Fibroblast of lung (primary cell): Measurements from ENCODE around the gene RPL22. TPM values are rescaled to one million over a fixed set of nuclear protein-coding genes. Genes with fewer than 3 reads are reported as not detected.

Experiments used
- DNase-seq, 2 donors: peaks; one replicate each; pipeline versions ENCODE4 v3.0.0 to v3.0.0-alpha.2; 2010; ENCODE audit warnings: low read depth in 2 of 2
- H2AFZ ChIP-seq: 2 replicates; pipeline ENCODE4 v1.5.1; 2012; ENCODE audit warnings: low read length, control low read depth, inconsistent platforms
- H3K27ac ChIP-seq: 2 replicates; pipeline ENCODE4 v1.5.1; 2011; ENCODE audit warnings: low read length, control low read depth; ENCODE audit not compliant: insufficient read depth
- H3K27me3 ChIP-seq: 2 replicates; pipeline ENCODE4 v1.5.1; 2011; ENCODE audit warnings: mild to moderate bottlenecking, low read length; ENCODE audit not compliant: control insufficient read depth, insufficient read depth
- H3K36me3 ChIP-seq: 2 replicates; pipeline ENCODE4 v1.5.1; 2011; ENCODE audit warnings: low read length; ENCODE audit not compliant: control insufficient read depth, insufficient read depth
- H3K4me1 ChIP-seq: 2 replicates; pipeline ENCODE4 v1.5.1; 2011; ENCODE audit warnings: low read length; ENCODE audit not compliant: control insufficient read depth, insufficient read depth; ENCODE audit errors: extremely low read depth
- H3K4me2 ChIP-seq: 2 replicates; pipeline ENCODE4 v1.5.1; 2011; ENCODE audit warnings: low read length, control low read depth; ENCODE audit not compliant: insufficient read depth; ENCODE audit errors: extremely low read depth
- H3K4me3 ChIP-seq, 4 experiments: fragments of 200-600 bp in 1 of 4; sonication (generic) in 1 of 4; replicated peaks in 1 of 4; 2 replicates each; pipeline ENCODE4 v1.5.1; 2011 to 2016; ENCODE audit warnings: low read length in 4 of 4, low read depth in 3 of 4, mild to moderate bottlenecking in 3 of 4, control low read depth in 2 of 4, inconsistent platforms in 1 of 4, mixed read lengths in 1 of 4; ENCODE audit not compliant: insufficient read depth in 1 of 4; ENCODE audit errors: control extremely low read depth in 1 of 4
- H3K79me2 ChIP-seq: 2 replicates; pipeline ENCODE4 v1.5.1; 2012; ENCODE audit warnings: mild to moderate bottlenecking, low read length, inconsistent platforms; ENCODE audit not compliant: control insufficient read depth, insufficient read depth
- H3K9ac ChIP-seq: 2 replicates; pipeline ENCODE4 v1.5.1; 2011; ENCODE audit warnings: mild to moderate bottlenecking, low read length, control low read depth; ENCODE audit not compliant: insufficient read depth
- H3K9me3 ChIP-seq: 2 replicates; pipeline ENCODE4 v1.5.1; 2012; ENCODE audit warnings: low read depth, low read length; ENCODE audit not compliant: control insufficient read depth, insufficient read depth
- H4K20me1 ChIP-seq: 2 replicates; pipeline ENCODE4 v1.5.1; 2011; ENCODE audit warnings: low read length; ENCODE audit not compliant: control insufficient read depth, insufficient read depth; ENCODE audit errors: extremely low read depth
- CTCF ChIP-seq, 2 donors: IDR thresholded peaks in 1 of 2; conservative IDR thresholded peaks in 1 of 2; 1 replicate in 1 of 2; 2 replicates in 1 of 2; pipeline ENCODE4 v1.5.1; 2011 to 2012; ENCODE audit warnings: low read length in 2 of 2, control low read depth in 1 of 2, inconsistent platforms in 1 of 2, low read depth in 1 of 2, mild to moderate bottlenecking in 1 of 2
- EZH2 ChIP-seq: IDR thresholded peaks from 2 replicates; pipeline ENCODE4 v1.5.1; 2012; ENCODE audit warnings: low read length, control low read depth, mild to moderate bottlenecking; ENCODE audit errors: missing control alignments
- polyA plus RNA-seq, 2 donors: library from polyadenylated mRNA; depleted of rRNA in 1 of 2; stranded (reverse) in 1 of 2; unstranded in 1 of 2; fragments of >200 nt; gene quantifications; 2 replicates each; pipeline ENCODE4 v1.2.1, GENCODE V29; 2011 to 2012; ENCODE audit warnings: missing spikeins in 1 of 2
- total RNA-seq: library from RNA; depleted of rRNA; stranded (reverse); fragments of >200 nt; gene quantifications from 2 replicates; pipeline ENCODE4 v1.2.1, GENCODE V29; 2014

RPL22 gene
- total and polyA plus RNA-seq, 2 donors (not counting 1 experiment from before 2014, with no cell fraction given): 159 to 369 TPM

GRCh38 chr1:6225651-6226050 lies 26.3 kb upstream of the RPL22 start:
- Histone ChIP-seq H3K27ac (no peak overlapping the region), H3K9me3 (no peaks in the 10 kb centered on the region), H2AFZ (no peak overlapping the region), H3K79me2 (no peaks in the 10 kb centered on the region), H3K4me1 (peaks cover 2% of the 10 kb centered on the region), H3K4me3 (no peak overlapping the region), H3K9ac (no peak overlapping the region), H3K36me3 (peaks cover 11% of the 10 kb centered on the region), H3K27me3 (no peaks in the 10 kb centered on the region), H4K20me1 (no peaks in the 10 kb centered on the region), H3K4me2 (no peak overlapping the region)
- TF ChIP-seq EZH2: no peak
- TF ChIP-seq CTCF (conservative IDR thresholded peaks at IDR 0.05 in 1 of 2, IDR thresholded peaks at IDR 0.05 in 1 of 2; ENCODE audit: low read depth in 1 of 2, low read length in 2 of 2): no peak
- DNase-seq: no peak

GRCh38 chr1:6224718-6225117 lies 25.3 kb upstream of the RPL22 start:
- Histone ChIP-seq H3K9ac (no peak overlapping the region), H3K79me2 (no peaks in the 10 kb centered on the region), H3K4me3 (no peak overlapping the region), H3K9me3 (no peaks in the 10 kb centered on the region), H4K20me1 (no peaks in the 10 kb centered on the region), H3K27me3 (no peaks in the 10 kb centered on the region), H3K4me1 (peaks cover 2% of the 10 kb centered on the region), H3K36me3 (peaks cover 11% of the 10 kb centered on the region), H3K4me2 (no peak overlapping the region), H2AFZ (no peak overlapping the region), H3K27ac (no peak overlapping the region)
- TF ChIP-seq CTCF (conservative IDR thresholded peaks at IDR 0.05 in 1 of 2, IDR thresholded peaks at IDR 0.05 in 1 of 2; ENCODE audit: low read depth in 1 of 2, low read length in 2 of 2): no peak
- no peak for TF ChIP-seq EZH2
- no peak for DNase-seq

DNA sequence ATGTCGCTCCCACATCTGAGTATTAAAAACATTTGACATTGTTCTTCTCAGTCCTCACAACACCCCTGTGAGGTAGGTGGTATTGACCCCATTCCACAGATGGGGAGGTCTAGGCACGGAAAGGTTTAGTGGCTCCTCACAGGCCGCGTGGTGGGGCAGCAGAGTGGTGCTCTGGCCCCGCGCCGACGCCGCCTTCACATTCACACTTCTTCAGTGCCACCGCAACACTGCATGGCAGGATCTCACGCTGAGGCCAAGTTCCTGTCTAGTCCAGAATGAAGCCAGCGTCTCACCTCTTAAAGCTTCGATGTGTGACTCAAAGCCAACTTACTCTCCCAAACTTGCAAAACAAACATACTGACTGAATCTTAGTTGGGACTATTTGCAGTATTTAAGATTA lies 24.2 kb upstream of the RPL22 start:
- no peak for DNase-seq
- Histone ChIP-seq H3K4me1 (peaks cover 2% of the 10 kb centered on the region), H3K79me2 (no peaks in the 10 kb centered on the region), H3K9ac (no peak overlapping the region), H3K36me3 (peaks cover 11% of the 10 kb centered on the region), H3K27me3 (no peaks in the 10 kb centered on the region), H2AFZ (no peak overlapping the region), H3K4me3 (no peak overlapping the region), H3K4me2 (no peak overlapping the region), H4K20me1 (no peaks in the 10 kb centered on the region), H3K27ac (no peak overlapping the region), H3K9me3 (no peaks in the 10 kb centered on the region)
- TF ChIP-seq EZH2 (no peak), CTCF (conservative IDR thresholded peaks at IDR 0.05 in 1 of 2, IDR thresholded peaks at IDR 0.05 in 1 of 2; ENCODE audit: low read depth in 1 of 2, low read length in 2 of 2) (no peak)
